ENCODE results near the gene DNAJC4. TPM values are rescaled to one million over a fixed set of nuclear protein-coding genes. Genes with fewer than 3 reads are reported as not detected.

The DNAJC4 gene
- total RNA-seq, 1 donor from 2014 or later: 48.2 TPM

DNA sequence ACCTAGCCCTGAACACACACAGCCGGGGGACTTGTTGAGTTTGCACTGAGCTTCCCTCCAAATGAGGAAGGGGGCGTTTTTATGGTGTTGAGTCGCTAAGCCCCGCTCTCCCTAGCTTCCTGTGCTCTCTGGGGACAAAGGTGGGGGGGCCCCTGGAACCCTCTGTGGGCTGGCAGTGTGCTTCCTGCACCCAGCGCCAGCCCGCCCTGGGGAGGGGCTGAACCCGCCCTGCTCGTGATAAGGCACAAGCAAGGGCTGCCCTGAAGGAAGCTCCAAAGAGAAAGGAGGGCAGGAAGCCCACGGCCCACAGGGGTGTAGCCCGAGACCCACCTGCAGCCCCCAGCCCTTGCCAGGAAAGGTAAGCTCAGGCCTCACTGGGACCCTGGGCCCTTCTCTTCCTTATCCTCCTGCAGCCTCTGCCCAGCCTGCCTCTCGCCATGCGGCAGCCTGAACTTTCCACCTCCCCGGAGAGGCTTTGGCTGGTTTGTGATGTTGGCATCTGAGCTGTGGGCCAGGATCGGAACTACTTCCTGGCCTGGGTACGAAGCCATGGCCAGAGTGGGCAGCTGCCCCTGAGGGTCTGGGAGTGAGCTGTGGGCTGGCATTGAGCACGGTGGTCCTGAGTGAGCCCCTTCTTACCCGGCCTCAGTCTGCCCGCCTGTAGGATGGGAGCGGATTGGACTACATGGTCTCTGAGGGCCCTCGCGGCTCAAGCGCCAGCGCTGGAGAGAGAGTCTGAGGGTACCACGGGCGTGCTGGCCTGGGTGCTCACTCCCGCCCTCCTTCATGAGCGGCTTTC is 23.7 kb upstream of the DNAJC4 start, which contains the start of gene FERMT3:
FERMT3 (plus strand) TSS at position 265 of the 799 bp plus-strand sequence. CDS start 644 bp downstream, outside the sequence.
- H3K36me3 Mint-ChIP-seq: peaks cover 17% of the 10 kb centered on the region
- no peak within 1 kb of the TSS for H3K27ac Mint-ChIP-seq
- TF ChIP-seq, protein P1, sequence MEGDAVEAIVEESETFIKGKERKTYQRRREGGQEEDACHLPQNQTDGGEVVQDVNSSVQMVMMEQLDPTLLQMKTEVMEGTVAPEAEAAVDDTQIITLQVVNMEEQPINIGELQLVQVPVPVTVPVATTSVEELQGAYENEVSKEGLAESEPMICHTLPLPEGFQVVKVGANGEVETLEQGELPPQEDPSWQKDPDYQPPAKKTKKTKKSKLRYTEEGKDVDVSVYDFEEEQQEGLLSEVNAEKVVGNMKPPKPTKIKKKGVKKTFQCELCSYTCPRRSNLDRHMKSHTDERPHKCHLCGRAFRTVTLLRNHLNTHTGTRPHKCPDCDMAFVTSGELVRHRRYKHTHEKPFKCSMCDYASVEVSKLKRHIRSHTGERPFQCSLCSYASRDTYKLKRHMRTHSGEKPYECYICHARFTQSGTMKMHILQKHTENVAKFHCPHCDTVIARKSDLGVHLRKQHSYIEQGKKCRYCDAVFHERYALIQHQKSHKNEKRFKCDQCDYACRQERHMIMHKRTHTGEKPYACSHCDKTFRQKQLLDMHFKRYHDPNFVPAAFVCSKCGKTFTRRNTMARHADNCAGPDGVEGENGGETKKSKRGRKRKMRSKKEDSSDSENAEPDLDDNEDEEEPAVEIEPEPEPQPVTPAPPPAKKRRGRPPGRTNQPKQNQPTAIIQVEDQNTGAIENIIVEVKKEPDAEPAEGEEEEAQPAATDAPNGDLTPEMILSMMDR (conservative IDR thresholded peaks at IDR 0.05): no peak
- no peaks in the 10 kb centered on the region for H3K9me3 Mint-ChIP-seq
- peaks cover 10% of the 10 kb centered on the region for H3K4me1 Mint-ChIP-seq (ENCODE audit: unreplicated experiment)
- H3K4me3 Mint-ChIP-seq: no peak within 1 kb of the TSS
- no peak for DNase-seq (ENCODE audit: extremely low spot score, unreplicated experiment)
- H3K27me3 Mint-ChIP-seq: no peaks in the 10 kb centered on the region

DNA sequence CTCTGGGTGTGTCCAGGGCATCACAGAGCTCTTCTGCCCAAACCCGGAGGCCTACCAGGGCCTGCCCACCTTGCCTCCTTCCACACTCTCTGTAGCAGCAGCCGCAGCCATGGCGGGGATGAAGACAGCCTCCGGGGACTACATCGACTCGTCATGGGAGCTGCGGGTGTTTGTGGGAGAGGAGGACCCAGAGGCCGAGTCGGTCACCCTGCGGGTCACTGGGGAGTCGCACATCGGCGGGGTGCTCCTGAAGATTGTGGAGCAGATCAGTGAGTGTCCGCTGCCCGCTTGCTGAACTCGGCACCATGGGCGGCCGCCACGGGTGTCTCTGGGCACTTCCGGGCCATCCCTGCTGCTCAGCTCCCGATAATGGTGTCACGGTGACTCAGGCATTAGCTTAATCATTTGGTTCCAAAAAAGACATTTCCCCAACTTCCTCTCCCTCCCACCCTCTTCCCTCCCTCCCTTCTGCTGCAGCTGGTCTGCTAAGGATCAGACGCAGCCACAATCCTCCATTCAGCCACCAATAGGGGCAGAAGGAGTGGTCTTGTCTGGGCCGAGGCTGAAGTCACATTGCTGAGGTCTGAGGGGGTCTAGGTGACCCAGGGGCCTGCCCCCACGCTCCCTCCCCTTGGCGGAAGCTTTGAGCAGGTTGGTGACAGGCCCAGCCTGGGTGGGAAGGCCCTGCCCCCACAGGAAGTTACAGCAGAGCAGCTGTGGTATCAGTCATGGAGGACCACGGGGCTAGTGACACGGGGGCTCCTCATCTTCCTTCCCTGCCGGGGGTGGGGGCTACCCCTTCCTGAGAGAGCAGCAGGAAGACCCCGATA is 22.9 kb upstream of the DNAJC4 start:
- no peaks in the 10 kb centered on the region for H3K9me3 Mint-ChIP-seq
- no peak for DNase-seq (ENCODE audit: extremely low spot score, unreplicated experiment)
- no peaks in the 10 kb centered on the region for H3K27me3 Mint-ChIP-seq
- TF ChIP-seq, protein P1 (conservative IDR thresholded peaks at IDR 0.05): no peak
- H3K36me3 Mint-ChIP-seq: peaks cover 17% of the 10 kb centered on the region
- H3K27ac Mint-ChIP-seq: no peak overlapping the region
- H3K4me1 Mint-ChIP-seq (ENCODE audit: unreplicated experiment): peaks cover 10% of the 10 kb centered on the region
- H3K4me3 Mint-ChIP-seq: no peak overlapping the region

DNA sequence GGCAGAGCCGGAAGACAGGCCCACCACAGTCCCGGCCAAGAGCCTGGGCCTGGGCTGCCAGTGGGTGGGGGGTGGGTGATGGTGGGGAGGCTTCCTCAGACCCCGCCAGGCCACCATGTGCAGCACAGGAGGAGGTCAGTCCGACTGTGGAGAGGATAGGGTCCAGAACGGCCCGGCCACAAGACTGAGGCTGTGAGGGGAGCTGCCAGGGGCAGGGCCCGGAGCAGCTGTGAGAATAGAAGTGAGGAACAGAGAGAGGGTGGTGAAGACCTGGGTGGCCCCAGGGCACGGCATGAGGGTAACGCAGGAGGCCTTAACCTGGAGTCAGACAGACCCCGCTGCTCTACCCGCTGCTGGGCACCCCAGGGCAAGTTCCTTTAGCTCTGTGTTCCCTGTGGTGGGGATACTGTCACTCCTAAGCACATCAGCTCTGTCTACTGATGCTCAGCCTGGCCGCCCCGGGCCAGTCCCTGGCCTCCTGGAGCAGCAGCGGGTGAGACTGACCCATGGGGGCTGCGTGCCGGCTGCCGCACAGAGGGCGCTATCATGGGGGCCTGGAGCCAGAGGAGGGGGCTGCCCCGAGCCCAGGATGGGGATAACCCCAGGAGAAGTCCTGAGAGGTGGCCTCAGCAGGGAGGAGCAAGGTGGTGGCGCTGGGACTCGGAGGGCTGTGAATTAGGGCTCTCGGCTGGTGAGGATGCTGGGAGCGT is 22.1 kb upstream of the DNAJC4 start:
- no peak for DNase-seq (ENCODE audit: extremely low spot score, unreplicated experiment)
- Mint-ChIP-seq H3K27ac (no peak overlapping the region), H3K27me3 (no peaks in the 10 kb centered on the region), H3K36me3 (peaks cover 14% of the 10 kb centered on the region), H3K4me1 (ENCODE audit: unreplicated experiment) (peaks cover 10% of the 10 kb centered on the region), H3K4me3 (no peak overlapping the region), H3K9me3 (no peaks in the 10 kb centered on the region)
- TF ChIP-seq, protein P1 (conservative IDR thresholded peaks at IDR 0.05): no peak

DNA sequence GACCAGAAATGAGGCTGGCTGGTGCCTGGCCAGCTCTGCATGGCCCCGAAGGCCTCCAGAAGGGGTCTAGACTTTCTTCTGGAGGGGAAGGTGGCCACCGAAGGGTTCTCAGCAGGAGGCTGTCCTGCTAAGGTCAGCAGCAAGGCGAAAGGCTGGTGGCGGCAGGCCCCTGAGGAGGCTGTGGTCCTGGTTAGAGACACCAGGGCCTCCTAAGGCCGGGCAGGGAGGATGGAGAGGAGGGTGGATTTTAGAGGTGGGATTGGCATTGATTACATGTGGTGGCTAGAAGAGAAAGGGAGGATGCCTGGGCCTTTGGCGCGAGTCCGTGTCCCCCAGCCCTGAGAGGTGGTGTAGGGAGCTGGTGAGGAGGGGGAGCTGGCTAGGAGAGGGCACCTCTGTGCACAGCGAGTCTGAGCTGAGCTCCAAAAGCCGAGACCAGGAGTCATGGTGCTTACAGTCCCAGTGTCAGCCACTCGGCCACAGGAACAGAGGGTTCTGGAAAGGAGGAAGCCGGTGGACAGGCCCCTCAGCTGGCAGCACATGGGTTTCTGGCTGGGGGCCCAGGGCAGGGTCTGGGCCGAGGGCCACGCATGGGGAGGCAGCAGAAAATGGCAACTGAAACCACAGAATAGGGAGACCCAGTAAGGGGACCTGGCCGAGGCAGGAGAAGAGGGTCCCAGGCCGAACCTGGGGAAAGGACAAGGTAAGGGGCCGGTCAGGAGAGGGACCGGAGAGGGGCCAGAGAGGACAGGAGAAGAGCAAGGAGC is 21.4 kb upstream of the DNAJC4 start:
- H3K27me3 Mint-ChIP-seq: no peaks in the 10 kb centered on the region
- H3K27ac Mint-ChIP-seq: no peak overlapping the region
- no peak overlapping the region for H3K4me3 Mint-ChIP-seq
- peaks cover 12% of the 10 kb centered on the region for H3K36me3 Mint-ChIP-seq
- no peak for DNase-seq (ENCODE audit: extremely low spot score, unreplicated experiment)
- H3K4me1 Mint-ChIP-seq (ENCODE audit: unreplicated experiment): peaks cover 9% of the 10 kb centered on the region
- H3K9me3 Mint-ChIP-seq: no peaks in the 10 kb centered on the region
- TF ChIP-seq, protein P1 (conservative IDR thresholded peaks at IDR 0.05): no peak

DNA sequence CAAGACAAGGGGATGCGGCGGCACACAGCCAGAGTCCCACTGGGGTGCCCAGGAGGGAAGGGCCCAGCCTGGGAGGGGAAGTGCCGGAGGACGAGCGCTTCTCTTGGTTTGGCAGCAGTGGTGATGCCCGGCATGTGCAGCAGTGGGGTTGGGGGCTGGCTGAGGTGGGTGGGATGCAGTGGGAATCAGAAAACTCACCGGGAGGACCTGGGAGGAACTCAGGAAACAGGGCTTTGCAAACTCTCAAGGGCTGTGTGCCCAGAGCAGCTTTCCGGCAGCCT is 20.8 kb upstream of the DNAJC4 start:
- Mint-ChIP-seq H3K4me3 (no peak overlapping the region), H3K9me3 (no peaks in the 10 kb centered on the region), H3K27ac (no peak overlapping the region)

More for the DNA sequence above, 20.8 kb upstream of the DNAJC4 start:
- no peaks in the 10 kb centered on the region for H3K27me3 Mint-ChIP-seq
- DNase-seq (ENCODE audit: extremely low spot score, unreplicated experiment): no peak
- TF ChIP-seq, protein P1 (conservative IDR thresholded peaks at IDR 0.05): no peak
- H3K4me1 Mint-ChIP-seq (ENCODE audit: unreplicated experiment): peaks cover 3% of the 10 kb centered on the region
- H3K36me3 Mint-ChIP-seq: peaks cover 7% of the 10 kb centered on the region

Measured in type B pancreatic cell (in vitro differentiated cells).